ENCODE results near the gene NMRAL1.
A peak's percentile ranks its signal among the peaks of the same experiment; 100 is the strongest.

NMRAL1 gene

GRCh38 chr16:4463522-4464163, 10.8 kb downstream of the NMRAL1 start:
- no peak for DNase-seq

GRCh38 chr16:4461250-4462085, 13.0 kb downstream of the NMRAL1 start:
- DNase-seq, result no peak

GRCh38 chr16:4460936-4461249, 13.5 kb downstream of the NMRAL1 start:
- DNase-seq, result no peak

- DNase-seq, result no peak
These were observed 18.5 kb downstream of the NMRAL1 start for GRCh38 chr16:4455951-4456350.

GRCh38 chr16:4455081-4455480, 19.3 kb downstream of the NMRAL1 start:
- no peak for DNase-seq

GRCh38 chr16:4454623-4455022, 19.8 kb downstream of the NMRAL1 start:
- no peak for DNase-seq

GRCh38 chr16:4452674-4453073, 21.8 kb downstream of the NMRAL1 start:
- no peak for DNase-seq

- DNase-seq, result no peak
These were observed 23.4 kb downstream of the NMRAL1 start for GRCh38 chr16:4450931-4451519.

- DNase-seq, result no peak
These were observed 24.0 kb downstream of the NMRAL1 start for GRCh38 chr16:4450430-4450829.

- no peak for DNase-seq
These were observed 30.4 kb downstream of the NMRAL1 start for GRCh38 chr16:4443986-4444385.

GRCh38 chr16:4443271-4443670, 31.2 kb downstream of the NMRAL1 start:
- no peak for DNase-seq

GRCh38 chr16:4442371-4442770, 32.1 kb downstream of the NMRAL1 start:
- DNase-seq, result no peak

GRCh38 chr16:4437366-4437765, 37.1 kb downstream of the NMRAL1 start:
- DNase-seq, result no peak

- DNase-seq, result no peak
These were observed 38.9 kb downstream of the NMRAL1 start for GRCh38 chr16:4435337-4436067.

- DNase-seq, result no peak
These were observed 40.3 kb downstream of the NMRAL1 start for GRCh38 chr16:4433914-4434787.

GRCh38 chr16:4433228-4433627, 41.2 kb downstream of the NMRAL1 start:
- no peak for DNase-seq

GRCh38 chr16:4431023-4431422, 43.4 kb downstream of the NMRAL1 start:
- DNase-seq, result no peak

- no peak for DNase-seq
These were observed 45.9 kb downstream of the NMRAL1 start for GRCh38 chr16:4428500-4428899.

GRCh38 chr16:4426722-4427372, 47.6 kb downstream of the NMRAL1 start:
- no peak for DNase-seq

- DNase-seq, result no peak
These were observed 48.3 kb downstream of the NMRAL1 start for GRCh38 chr16:4426021-4426684.

- DNase-seq, result peak; percentile 79
These were observed 48.9 kb downstream of the NMRAL1 start, which contains the start of gene DNAJA3 for GRCh38 chr16:4425378-4426020. Gene DNAJA3, plus strand, starts transcription at chr16:4425868. Its CDS starts 14 bp downstream, at chr16:4425882.
